WTC11 (cell line): Measurements from ENCODE around the gene RNGTT. TPM values are rescaled to one million over a fixed set of nuclear protein-coding genes. Genes with fewer than 3 reads are reported as not detected.

ENCODE experiments used
- ATAC-seq: fragments of 200-7000 bp; cut with Tn5 transposase; 2 replicates; pipeline ENCODE4 v1.10.0; 2021; ENCODE audit warnings: mild to moderate bottlenecking, moderate library complexity
- CTCF ChIA-PET: fragments of 300-600 bp; sonication (Branson Sonifier 250); formaldehyde crosslinking; loops from one replicate; lab custom pipeline; 2021; ENCODE audit warnings: antibody characterized with exemption; lab: Charles Lee
- POLR2A ChIA-PET: fragments of 350-600 bp; sonication (Branson Sonifier 250); formaldehyde crosslinking; loops from one replicate; lab custom pipeline; 2021; ENCODE audit warnings: antibody characterized with exemption; lab: Charles Lee
- DNase-seq: peaks from one replicate; pipeline ENCODE4 v3.0.0; 2021; ENCODE audit warnings: low spot score
- H3K27ac Mint-ChIP-seq: 2 replicates; pipeline ENCODE4 v1.8.0; 2021; ENCODE audit warnings: mixed read lengths
- H3K27me3 Mint-ChIP-seq: 2 replicates; pipeline ENCODE4 v1.8.0; 2021; ENCODE audit warnings: low read depth, mild to moderate bottlenecking, moderate library complexity, mixed read lengths
- H3K36me3 Mint-ChIP-seq: 2 replicates; pipeline ENCODE4 v1.8.0; 2021; ENCODE audit warnings: mixed read lengths
- H3K4me1 Mint-ChIP-seq: 2 replicates; pipeline ENCODE4 v1.8.0; 2022; ENCODE audit warnings: mixed read lengths
- H3K4me3 Mint-ChIP-seq: 2 replicates; pipeline ENCODE4 v1.8.0; 2021; ENCODE audit warnings: mild to moderate bottlenecking, moderate library complexity, mixed read lengths
- H3K9me3 Mint-ChIP-seq: 2 replicates; pipeline ENCODE4 v1.8.0; 2021; ENCODE audit warnings: mixed read lengths
- AFF4 ChIP-seq: sonication (generic); formaldehyde crosslinking; IDR thresholded peaks from 2 replicates; pipeline ENCODE4 v1.8.1; 2023; ENCODE audit warnings: mild to moderate bottlenecking, missing genetic modification reagents, borderline replicate concordance
- AR ChIP-seq: fragments of 250-450 bp; sonication (Bioruptor Pico); IDR thresholded peaks from 2 replicates; pipeline ENCODE4 v1.9.0; 2021; ENCODE audit warnings: mild to moderate bottlenecking
- ARID4B ChIP-seq: sonication (generic); formaldehyde crosslinking; IDR thresholded peaks from 2 replicates; pipeline ENCODE4 v1.8.0; 2023; ENCODE audit warnings: missing genetic modification reagents, mild to moderate bottlenecking, borderline replicate concordance
- ATF6 ChIP-seq: sonication (generic); formaldehyde crosslinking; IDR thresholded peaks from 2 replicates; pipeline ENCODE4 v1.8.1; 2023; ENCODE audit warnings: mild to moderate bottlenecking, missing genetic modification reagents
- IRF2 ChIP-seq: sonication (generic); formaldehyde crosslinking; IDR thresholded peaks from 2 replicates; pipeline ENCODE4 v1.8.0; 2022; ENCODE audit warnings: low read depth, missing genetic modification reagents, borderline replicate concordance
- NFE2L1 ChIP-seq: sonication (generic); formaldehyde crosslinking; IDR thresholded peaks from 2 replicates; pipeline ENCODE4 v1.8.1; 2023; ENCODE audit warnings: missing genetic modification reagents
- PRRX2 ChIP-seq: fragments of 250-450 bp; sonication (Bioruptor Pico); IDR thresholded peaks from 2 replicates; pipeline ENCODE4 v1.8.0; 2021; ENCODE audit warnings: mild to moderate bottlenecking
- SMAD4 ChIP-seq: sonication (generic); formaldehyde crosslinking; IDR thresholded peaks from 2 replicates; pipeline ENCODE4 v1.8.0; 2022; ENCODE audit warnings: mild to moderate bottlenecking, missing genetic modification reagents
- SOX15 ChIP-seq: fragments of 250-450 bp; sonication (Bioruptor Pico); IDR thresholded peaks from 2 replicates; pipeline ENCODE4 v1.9.0; 2021; ENCODE audit warnings: mild to moderate bottlenecking
- STAT6 ChIP-seq: sonication (generic); formaldehyde crosslinking; conservative IDR thresholded peaks from 2 replicates; pipeline ENCODE4 v1.8.1; 2023; ENCODE audit warnings: mild to moderate bottlenecking, low read depth, missing genetic modification reagents, moderate library complexity
- ZMAT4 ChIP-seq: fragments of 250-450 bp; sonication (Bioruptor Pico); IDR thresholded peaks from 2 replicates; pipeline ENCODE4 v1.9.0; 2021; ENCODE audit warnings: mild to moderate bottlenecking
- ZNF232 ChIP-seq: sonication (generic); formaldehyde crosslinking; IDR thresholded peaks from 2 replicates; pipeline ENCODE4 v1.8.0; 2022; ENCODE audit warnings: mild to moderate bottlenecking, missing genetic modification reagents
- ZNF317 ChIP-seq: sonication (generic); formaldehyde crosslinking; IDR thresholded peaks from 2 replicates; pipeline ENCODE4 v1.8.1; 2023; ENCODE audit warnings: low read depth, mild to moderate bottlenecking, moderate library complexity, missing genetic modification reagents, borderline replicate concordance
- ZNF512 ChIP-seq: sonication (generic); formaldehyde crosslinking; IDR thresholded peaks from 2 replicates; pipeline ENCODE4 v1.8.1; 2022; ENCODE audit warnings: missing genetic modification reagents, borderline replicate concordance
- total RNA-seq: library from RNA; stranded (reverse); gene quantifications from 3 replicates; pipeline ENCODE4 v1.2.3, GENCODE V29; 2021

The RNGTT gene
- total RNA-seq, 1 experiment from 2014 or later, result 20.4 TPM

- TF ChIP-seq STAT6, result no peak
- TF ChIP-seq PRRX2 (CRISPR knock-in tag), result no peak
- no peak for TF ChIP-seq SMAD4
- TF ChIP-seq SOX15 (CRISPR knock-in tag), result no peak
- no peak for TF ChIP-seq ZNF232 (CRISPR knock-in tag)
- TF ChIP-seq AR (CRISPR knock-in tag), result no peak
- no peak for TF ChIP-seq IRF2 (CRISPR knock-in tag)
Measured at GRCh38 chr6:88872962-88873361, 90.5 kb downstream of the RNGTT start (continued).

GRCh38 chr6:88871498-88871897 lies 91.9 kb downstream of the RNGTT start:
- H3K4me3 Mint-ChIP-seq, result no peak overlapping the region
- POLR2A ChIA-PET, result interaction anchor here (0.7 kb wide), 1 partner anchor 145 kb away, joined by 4 read pairs; no protein-coding TSS in a partner anchor
- no peaks in the 10 kb centered on the region for H3K27me3 Mint-ChIP-seq
- no peaks in the 10 kb centered on the region for H3K36me3 Mint-ChIP-seq
- CTCF ChIA-PET, result interaction anchor here (0.6 to 2.3 kb wide), 10 partner anchors 9 to 941 kb away, joined by 3 to 8 read pairs (median 4); no protein-coding TSS in a partner anchor
- DNase-seq, result no peak
- H3K9me3 Mint-ChIP-seq, result no peaks in the 10 kb centered on the region
- peaks cover 2% of the 10 kb centered on the region; the same call in 1 of the 2 replicates for H3K4me1 Mint-ChIP-seq
- no peak for ATAC-seq
- no peak overlapping the region for H3K27ac Mint-ChIP-seq
- TF ChIP-seq STAT6 (no peak), NFE2L1 (no peak), ZNF512 (CRISPR knock-in tag) (no peak), ZMAT4 (CRISPR knock-in tag) (no peak), ARID4B (CRISPR knock-in tag) (no peak), AFF4 (CRISPR knock-in tag) (no peak), ZNF317 (CRISPR knock-in tag) (no peak), ATF6 (no peak)
